ENCODE results near the gene PSMB10. TPM values are rescaled to one million over a fixed set of nuclear protein-coding genes. Genes with fewer than 3 reads are reported as not detected.

PSMB10 gene
- 40.4 and 57.8 TPM in 2 replicates for total RNA-seq

DNA sequence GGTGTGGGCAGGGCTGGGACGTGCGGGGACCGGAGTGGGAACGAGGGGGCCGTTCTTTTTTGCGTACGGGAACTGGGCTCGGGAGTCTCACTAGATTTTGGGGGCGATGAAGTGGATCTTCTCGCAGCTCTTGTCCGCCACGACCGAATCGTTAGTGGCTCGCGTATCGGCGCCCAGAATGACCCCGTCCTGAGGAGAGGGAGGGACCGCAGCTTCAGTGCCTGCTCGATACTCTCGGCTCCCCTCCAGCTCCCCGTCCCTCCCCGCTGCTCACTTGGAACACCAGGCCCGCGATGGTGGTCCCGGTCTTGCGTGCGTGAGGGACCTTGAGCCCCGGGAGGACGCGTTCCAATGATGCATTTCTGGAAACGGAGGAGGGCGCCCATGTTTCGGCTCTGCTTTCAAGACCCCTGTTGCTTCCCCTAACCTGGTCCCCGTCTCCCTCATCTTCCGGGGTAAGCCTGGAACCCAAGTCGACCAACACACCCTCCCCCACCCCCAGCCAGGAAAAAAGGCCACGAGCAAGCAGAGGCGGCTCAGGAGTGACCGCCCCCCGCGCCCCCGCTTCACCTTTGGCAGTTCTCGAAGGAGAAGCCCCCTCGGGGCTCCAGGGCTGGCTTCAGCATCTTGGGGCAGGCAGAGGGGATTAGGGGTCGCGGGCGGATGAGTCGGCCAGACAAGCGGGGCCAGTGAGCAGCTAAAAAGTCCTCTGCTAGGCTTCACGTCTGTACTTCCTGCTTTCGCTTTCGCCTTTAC is at the start of gene PSMB10:
TSS of gene PSMB10 (minus strand) at position 727 of the 756 bp plus-strand sequence. CDS start at position 626, 101 bp downstream.

DNA sequence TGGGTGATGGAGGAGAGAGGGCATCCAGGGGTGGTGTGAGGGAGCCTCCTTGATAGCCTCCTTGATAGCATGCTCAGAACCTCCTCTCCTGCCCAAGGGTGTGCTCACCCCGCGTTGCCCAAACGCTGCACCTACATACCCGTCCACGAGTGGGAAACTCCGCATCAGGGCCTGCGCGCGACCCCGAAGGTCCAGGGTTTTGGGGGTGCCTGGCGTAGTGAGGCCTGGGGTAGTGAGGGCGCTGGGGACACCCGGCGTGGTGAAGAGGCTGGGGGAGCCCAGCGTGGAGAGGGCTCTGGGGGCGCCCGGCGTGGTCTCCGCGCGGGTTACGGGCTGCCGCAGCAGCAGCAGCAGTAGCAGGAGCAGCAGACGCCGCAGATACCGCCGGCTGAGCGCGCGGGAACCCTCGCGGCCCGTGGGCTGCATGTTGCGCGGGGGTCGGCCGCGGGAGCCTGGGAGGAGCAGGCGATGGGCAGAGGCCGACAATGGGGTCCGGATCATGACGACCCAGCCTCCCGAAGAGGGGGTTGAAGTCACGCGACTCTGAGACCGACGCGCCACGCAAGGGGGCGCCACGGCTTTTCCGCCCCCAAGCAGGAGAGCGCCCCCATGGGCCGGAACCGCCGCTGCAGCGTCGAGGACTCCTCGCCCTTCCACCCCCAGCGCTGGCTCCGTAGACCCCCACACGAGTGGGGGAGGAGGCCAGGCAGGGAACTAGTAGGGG is 43.5 kb upstream of the PSMB10 start, which contains the start of gene DPEP3:
TSS of gene DPEP3 (minus strand) at position 545 of the 724 bp plus-strand sequence. CDS start at position 426, 119 bp downstream.

DNA sequence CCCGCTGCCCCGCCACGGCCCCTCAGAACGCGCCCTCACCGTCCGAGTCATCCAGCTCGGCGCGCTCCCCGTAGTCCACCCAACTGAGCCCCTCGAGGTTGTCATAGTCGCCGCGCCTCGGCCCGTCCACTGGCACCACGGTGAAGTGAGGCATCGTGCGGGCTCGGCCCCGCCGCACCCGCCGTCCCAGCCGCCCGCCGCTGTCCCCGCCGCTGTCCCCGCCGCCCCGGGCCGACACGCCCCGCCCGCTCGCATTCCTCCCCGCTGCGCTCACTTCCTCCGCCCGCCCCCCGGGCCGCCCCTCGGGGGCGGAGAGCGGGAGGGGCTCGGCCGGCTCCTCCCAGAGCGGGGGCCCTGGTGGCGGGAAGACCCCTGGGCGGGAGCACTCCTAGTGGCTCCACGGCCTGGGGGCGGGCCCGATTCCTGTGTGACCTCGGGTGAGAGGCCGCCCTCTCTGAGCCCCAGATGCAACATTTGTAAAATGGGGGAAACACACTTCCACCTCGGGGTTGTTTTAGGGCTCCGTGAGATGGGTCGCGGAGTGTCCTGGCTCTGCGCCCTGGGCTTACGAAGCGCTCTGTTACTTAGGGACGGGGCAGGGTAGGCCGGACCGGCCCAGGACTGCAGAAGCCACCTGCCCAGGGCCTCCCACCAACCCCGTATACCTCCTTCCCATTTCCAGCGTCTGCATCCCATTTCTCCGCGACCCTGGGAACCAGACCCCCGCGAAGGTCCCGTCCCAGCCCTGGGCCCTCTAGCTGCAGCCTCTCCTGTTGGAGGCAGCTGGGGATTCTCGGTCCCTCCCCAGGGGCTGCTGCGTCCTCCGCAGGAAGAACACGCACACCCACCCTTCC is 32.0 kb upstream of the PSMB10 start, which contains the start of gene SLC12A4:
TSS of gene SLC12A4 (minus strand) at position 238 of the 854 bp plus-strand sequence. CDS start at position 154, 84 bp downstream.

DNA sequence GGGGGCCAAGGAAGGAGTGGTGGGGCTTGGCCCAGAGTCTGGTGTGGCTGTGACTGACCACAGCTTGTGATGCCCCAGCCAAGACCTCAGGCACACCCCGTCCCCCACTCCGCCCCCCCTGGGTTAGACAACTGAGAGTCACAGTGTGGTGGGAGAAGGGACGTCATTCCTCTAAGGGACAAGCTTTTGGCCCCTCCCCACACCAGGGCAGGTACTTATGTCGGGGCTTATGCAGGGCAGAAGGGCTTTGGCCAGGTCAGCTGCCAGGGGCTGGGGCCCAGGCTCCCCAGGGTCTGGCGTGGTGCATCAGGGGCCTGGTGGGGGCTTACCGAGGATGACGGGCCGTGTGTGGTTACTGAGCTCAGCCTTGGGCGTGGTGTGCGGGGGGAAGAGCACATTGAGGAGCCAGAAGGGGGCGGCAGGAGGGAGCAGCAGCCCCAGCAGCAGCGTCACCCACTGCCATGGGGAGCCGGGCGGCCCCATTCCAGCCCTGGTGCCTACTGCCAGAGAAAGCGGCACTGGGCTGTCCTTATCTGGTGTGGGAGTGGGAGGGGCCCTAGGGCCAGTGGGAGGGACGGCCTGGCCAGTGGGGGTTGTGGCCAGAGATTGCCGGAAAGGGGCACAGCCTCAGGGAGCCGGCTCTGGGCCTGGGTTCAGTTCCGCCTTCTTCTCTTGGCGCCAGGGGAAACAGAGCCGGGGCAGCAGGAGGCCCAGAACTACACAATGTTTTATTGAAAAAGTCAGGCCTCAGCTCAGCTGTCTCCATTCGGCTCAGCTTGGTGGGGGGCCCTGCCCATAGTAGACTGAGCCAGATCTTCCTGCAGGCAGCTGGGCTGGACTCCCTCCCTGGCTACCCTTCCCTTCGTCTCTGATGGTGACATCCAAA is 7.2 kb upstream of the PSMB10 start, which contains the start of gene LCAT:
TSS of gene LCAT (minus strand) at position 502 of the 886 bp plus-strand sequence. CDS start at position 483, 19 bp downstream.

DNA sequence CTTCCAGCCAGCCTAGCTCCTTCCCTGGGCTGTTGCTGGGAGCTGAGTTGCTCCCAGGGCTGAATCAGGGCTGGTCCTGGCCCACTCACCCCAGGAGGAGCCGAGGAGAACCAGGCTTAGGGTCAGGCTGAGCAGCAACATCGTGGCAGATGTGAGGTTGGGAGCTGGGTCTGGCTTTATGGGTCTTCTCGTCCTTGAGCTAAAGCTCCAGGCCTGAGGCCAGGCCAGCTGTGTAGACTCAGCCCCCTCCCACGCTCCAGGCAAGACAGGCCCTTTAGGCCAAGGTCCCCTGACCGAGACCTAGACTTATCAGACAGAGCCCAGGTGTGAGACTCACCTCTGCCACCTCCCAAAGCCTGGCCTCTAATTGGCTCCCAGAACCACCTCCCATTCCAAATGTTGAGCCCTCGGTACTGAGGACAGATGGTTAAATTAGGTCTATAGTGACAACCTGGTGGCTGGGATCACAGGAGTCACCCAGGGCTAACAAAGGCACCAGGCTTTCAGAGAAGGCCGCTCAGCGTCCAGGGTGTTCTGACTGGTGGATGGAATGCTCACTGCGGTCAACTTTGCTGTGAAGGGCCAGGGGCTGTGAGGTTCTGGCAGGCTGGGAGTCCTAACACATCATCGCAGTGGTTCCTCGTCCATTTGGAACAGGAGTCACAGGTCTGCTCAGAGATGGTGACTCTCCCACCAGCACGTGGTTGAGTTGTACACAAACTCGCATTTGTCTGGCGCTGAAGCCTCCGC is 4.8 kb downstream of the PSMB10 start, which contains the start of gene CTRL:
TSS of gene CTRL (minus strand) at position 151 of the 750 bp plus-strand sequence. CDS start at position 141, 10 bp downstream.

DNA sequence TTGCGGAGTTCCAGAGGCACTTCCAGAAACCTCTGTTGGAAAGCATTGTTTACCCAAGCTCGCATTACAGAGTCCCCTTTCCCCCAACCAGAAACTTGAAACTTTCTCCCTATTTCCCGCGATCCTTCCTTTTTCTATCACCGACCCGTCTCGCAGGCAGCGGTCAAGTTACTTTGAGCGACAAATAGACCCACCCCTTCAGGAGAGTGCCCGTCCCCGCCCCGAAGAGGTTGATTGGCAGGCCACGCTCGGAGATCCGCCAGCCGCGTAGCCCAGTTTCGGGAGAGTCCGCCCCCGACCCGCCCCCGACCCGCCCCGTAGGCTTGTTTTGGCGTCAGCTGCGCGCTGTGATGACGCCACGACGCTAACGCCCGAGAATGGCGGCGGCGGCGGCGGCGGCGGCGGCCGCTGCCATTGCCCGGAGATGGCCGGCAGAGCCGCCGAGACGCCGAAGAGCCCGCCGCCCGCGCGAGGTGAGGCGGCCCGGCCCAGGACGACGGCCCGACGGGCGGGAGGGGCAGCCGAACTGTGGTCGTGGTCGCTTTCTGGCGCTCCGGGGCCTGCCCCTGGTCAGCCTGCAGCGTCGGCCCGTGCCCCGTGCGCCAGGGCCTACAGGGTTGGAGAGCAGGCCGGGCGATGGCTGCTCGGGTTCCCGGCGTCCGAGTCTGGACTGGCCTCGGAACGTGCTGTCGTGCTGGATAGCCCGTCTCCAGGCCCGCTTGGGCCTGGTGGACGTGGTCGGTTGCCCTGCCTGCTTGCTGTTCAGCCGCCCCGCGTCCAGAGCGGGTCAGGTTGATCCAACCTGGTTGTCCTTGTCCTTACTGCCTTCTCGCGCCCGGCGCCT is 43.5 kb downstream of the PSMB10 start, which contains the start of gene PSKH1:
TSS of gene PSKH1 (plus strand) at position 356 of the 844 bp plus-strand sequence. CDS start 15,496 bp downstream, outside the sequence.

DNA sequence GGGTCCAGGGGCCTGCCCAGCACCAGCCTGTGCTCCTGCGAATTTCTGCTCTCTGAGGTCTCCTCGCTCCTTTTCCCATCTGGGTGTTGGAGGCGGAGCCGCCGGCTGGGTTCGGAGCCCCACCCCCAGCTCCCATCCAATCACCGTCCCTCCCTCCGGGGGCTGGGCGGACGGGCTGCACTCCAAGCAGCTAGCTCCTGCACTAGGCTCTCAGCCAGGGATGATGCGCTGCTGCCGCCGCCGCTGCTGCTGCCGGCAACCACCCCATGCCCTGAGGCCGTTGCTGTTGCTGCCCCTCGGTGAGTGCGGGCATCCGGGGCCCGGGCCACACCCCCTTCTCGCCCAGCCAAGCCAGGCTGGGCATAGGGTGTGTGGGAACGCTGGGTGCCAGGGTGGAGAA is 52.0 kb downstream of the PSMB10 start, which contains the start of gene NRN1L:
TSS of gene NRN1L (plus strand) at position 202 of the 400 bp plus-strand sequence. CDS start at position 221, 19 bp downstream.

Other genes starting within 250 kb of the PSMB10 start
- gene GFOD2, start 217.5 kb downstream of the PSMB10 start, total RNA-seq, result 7.9 and 15.2 TPM in 2 replicates
- gene RANBP10, start 130.3 kb downstream of the PSMB10 start, total RNA-seq, result 4.5 and 5.8 TPM in 2 replicates
- gene TSNAXIP1, start 130.0 kb downstream of the PSMB10 start, total RNA-seq, result 0.54 and 0.97 TPM in 2 replicates
- gene THAP11, start 94.5 kb downstream of the PSMB10 start, total RNA-seq, result 15.4 and 22.6 TPM in 2 replicates
- gene NUTF2, start 89.9 kb downstream of the PSMB10 start, total RNA-seq, result 96.6 and 177 TPM in 2 replicates
- gene CENPT, start 89.2 kb downstream of the PSMB10 start, total RNA-seq, result 32.6 and 42.4 TPM in 2 replicates
- gene EDC4, start 63.8 kb downstream of the PSMB10 start, total RNA-seq, result 27.2 and 28.3 TPM in 2 replicates
- gene NRN1L, start 52.0 kb downstream of the PSMB10 start, total RNA-seq, result not detected in 2 replicates
- 10.7 and 11.0 TPM in 2 replicates for gene PSKH1, start 43.6 kb downstream of the PSMB10 start, total RNA-seq
- gene CTRL, start 5.0 kb downstream of the PSMB10 start, total RNA-seq, result 0.18 and 0.81 TPM in 2 replicates
- gene LCAT, start 7.3 kb upstream of the PSMB10 start, total RNA-seq, result 8.1 and 12.5 TPM in 2 replicates
- 46.4 and 58.3 TPM in 2 replicates for gene SLC12A4, start 31.8 kb upstream of the PSMB10 start, total RNA-seq
- not detected in 2 replicates for gene DPEP3, start 43.6 kb upstream of the PSMB10 start, total RNA-seq
- not detected in 2 replicates for gene DPEP2, start 62.6 kb upstream of the PSMB10 start, total RNA-seq
- gene DPEP2NB, start 79.1 kb upstream of the PSMB10 start, total RNA-seq, result not detected in 2 replicates
- 3.2 and 6.3 TPM in 2 replicates for gene DDX28, start 86.4 kb upstream of the PSMB10 start, total RNA-seq
- 14.7 and 19.5 TPM in 2 replicates for gene DUS2, start 86.4 kb upstream of the PSMB10 start, total RNA-seq
- gene NFATC3, start 148.5 kb upstream of the PSMB10 start, total RNA-seq, result 17.5 and 20.3 TPM in 2 replicates